NK-92 (cell line): ENCODE results near the gene FOSL2.

Experiments
- DNase-seq: peaks from one replicate; lab custom pipeline; 2025; ENCODE audit not compliant: unreplicated experiment; lab: John Stamatoyannopoulos, UW

The FOSL2 gene

GRCh38 chr2:28447943-28448792 lies 55.5 kb downstream of the FOSL2 start:
- DNase-seq, result no peak

- DNase-seq, result no peak
Observed at GRCh38 chr2:28448793-28449100, 56.1 kb downstream of the FOSL2 start.

GRCh38 chr2:28449126-28449487 lies 56.4 kb downstream of the FOSL2 start:
- DNase-seq, result no peak

GRCh38 chr2:28449488-28450395 lies 57.1 kb downstream of the FOSL2 start:
- no peak for DNase-seq

GRCh38 chr2:28450901-28451565 lies 58.4 kb downstream of the FOSL2 start:
- no peak for DNase-seq

- no peak for DNase-seq
Observed at GRCh38 chr2:28451793-28452533, 59.3 kb downstream of the FOSL2 start.

GRCh38 chr2:28452534-28453081 lies 60.0 kb downstream of the FOSL2 start:
- no peak for DNase-seq

GRCh38 chr2:28453396-28453795 lies 60.7 kb downstream of the FOSL2 start:
- DNase-seq, result no peak

GRCh38 chr2:28454016-28454930 lies 61.6 kb downstream of the FOSL2 start:
- DNase-seq, result no peak

- no peak for DNase-seq
Observed at GRCh38 chr2:28457237-28457636, 64.6 kb downstream of the FOSL2 start.

- DNase-seq, result no peak
Observed at GRCh38 chr2:28461056-28461455, 68.4 kb downstream of the FOSL2 start.

GRCh38 chr2:28462122-28462521 lies 69.5 kb downstream of the FOSL2 start:
- DNase-seq, result no peak

- DNase-seq, result no peak
Observed at GRCh38 chr2:28463211-28463816, 70.7 kb downstream of the FOSL2 start.

- DNase-seq, result no peak
Observed at GRCh38 chr2:28463893-28464292, 71.2 kb downstream of the FOSL2 start.

GRCh38 chr2:28465148-28465885 lies 72.7 kb downstream of the FOSL2 start:
- no peak for DNase-seq
